ENCODE measurements around the gene PDCD1.

The PDCD1 gene

GRCh38 chr2:241894056-241894641 is 35.5 kb upstream of the PDCD1 start:
- DNase-seq (ENCODE audit: low read depth), result no peak
- no peak overlapping the region for H3K4me3 ChIP-seq (ENCODE audit: low read depth, low read length)
- TF ChIP-seq, protein P1, sequence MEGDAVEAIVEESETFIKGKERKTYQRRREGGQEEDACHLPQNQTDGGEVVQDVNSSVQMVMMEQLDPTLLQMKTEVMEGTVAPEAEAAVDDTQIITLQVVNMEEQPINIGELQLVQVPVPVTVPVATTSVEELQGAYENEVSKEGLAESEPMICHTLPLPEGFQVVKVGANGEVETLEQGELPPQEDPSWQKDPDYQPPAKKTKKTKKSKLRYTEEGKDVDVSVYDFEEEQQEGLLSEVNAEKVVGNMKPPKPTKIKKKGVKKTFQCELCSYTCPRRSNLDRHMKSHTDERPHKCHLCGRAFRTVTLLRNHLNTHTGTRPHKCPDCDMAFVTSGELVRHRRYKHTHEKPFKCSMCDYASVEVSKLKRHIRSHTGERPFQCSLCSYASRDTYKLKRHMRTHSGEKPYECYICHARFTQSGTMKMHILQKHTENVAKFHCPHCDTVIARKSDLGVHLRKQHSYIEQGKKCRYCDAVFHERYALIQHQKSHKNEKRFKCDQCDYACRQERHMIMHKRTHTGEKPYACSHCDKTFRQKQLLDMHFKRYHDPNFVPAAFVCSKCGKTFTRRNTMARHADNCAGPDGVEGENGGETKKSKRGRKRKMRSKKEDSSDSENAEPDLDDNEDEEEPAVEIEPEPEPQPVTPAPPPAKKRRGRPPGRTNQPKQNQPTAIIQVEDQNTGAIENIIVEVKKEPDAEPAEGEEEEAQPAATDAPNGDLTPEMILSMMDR (IDR thresholded peaks at IDR 0.05; ENCODE audit: insufficient read depth, low read depth, low read length, missing control alignments), result no peak

- no peak overlapping the region for H3K4me3 ChIP-seq (ENCODE audit: low read depth, low read length)
- TF ChIP-seq, protein P1 (IDR thresholded peaks at IDR 0.05; ENCODE audit: insufficient read depth, low read depth, low read length, missing control alignments), result no peak
- no peak for DNase-seq (ENCODE audit: low read depth)
Observed at GRCh38 chr2:241893265-241893664, 34.6 kb upstream of the PDCD1 start.

DNA sequence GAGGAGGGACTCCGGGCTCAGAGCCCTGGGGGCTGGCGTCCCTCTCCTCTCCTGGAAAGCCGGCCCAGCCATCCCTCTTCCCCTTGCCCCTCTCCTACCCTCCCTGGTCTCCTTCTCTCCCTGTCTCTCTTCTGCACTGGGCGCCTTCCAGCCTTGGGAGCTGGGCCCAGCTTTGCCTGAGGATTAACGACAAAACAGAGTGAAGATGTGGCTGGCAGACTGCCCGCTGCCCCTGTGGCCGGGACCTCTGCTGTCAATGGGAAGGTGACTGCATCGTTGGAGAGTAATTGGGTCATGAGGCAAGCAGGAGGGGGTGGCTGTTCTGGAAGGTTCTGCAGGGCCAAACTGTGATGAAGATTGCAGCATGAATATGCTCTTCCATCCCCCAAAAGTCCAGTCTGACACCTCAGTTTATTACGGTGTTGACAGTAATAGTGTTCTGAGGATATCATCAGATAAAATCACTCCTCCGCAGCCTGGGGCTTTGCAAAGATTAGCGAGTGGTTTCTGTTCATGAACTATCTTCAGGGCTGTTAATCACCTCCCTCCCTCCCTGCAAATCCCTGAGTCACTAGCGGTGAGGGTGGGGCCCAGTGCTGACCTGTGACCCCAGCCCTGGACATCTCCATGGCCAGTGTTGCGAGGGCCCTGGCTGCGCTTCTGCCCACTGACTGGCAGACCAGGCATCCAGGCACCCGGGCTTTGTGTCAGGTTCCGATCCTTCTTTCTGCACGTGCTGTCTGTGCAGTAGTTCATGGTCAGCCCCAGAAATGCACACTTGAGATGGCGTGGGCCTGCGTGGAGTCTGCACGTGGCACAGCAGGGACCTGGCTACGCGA is 33.8 kb upstream of the PDCD1 start:
- DNase-seq (ENCODE audit: low read depth), result no peak
- TF ChIP-seq, protein P1 (IDR thresholded peaks at IDR 0.05; ENCODE audit: insufficient read depth, low read depth, low read length, missing control alignments), result no peak
- no peak overlapping the region for H3K4me3 ChIP-seq (ENCODE audit: low read depth, low read length)

- H3K4me3 ChIP-seq (ENCODE audit: low read depth, low read length), result no peak overlapping the region
- TF ChIP-seq, protein P1 (IDR thresholded peaks at IDR 0.05; ENCODE audit: insufficient read depth, low read depth, low read length, missing control alignments), result no peak
- no peak for DNase-seq (ENCODE audit: low read depth)
Observed at GRCh38 chr2:241891988-241892298, 33.2 kb upstream of the PDCD1 start.

DNA sequence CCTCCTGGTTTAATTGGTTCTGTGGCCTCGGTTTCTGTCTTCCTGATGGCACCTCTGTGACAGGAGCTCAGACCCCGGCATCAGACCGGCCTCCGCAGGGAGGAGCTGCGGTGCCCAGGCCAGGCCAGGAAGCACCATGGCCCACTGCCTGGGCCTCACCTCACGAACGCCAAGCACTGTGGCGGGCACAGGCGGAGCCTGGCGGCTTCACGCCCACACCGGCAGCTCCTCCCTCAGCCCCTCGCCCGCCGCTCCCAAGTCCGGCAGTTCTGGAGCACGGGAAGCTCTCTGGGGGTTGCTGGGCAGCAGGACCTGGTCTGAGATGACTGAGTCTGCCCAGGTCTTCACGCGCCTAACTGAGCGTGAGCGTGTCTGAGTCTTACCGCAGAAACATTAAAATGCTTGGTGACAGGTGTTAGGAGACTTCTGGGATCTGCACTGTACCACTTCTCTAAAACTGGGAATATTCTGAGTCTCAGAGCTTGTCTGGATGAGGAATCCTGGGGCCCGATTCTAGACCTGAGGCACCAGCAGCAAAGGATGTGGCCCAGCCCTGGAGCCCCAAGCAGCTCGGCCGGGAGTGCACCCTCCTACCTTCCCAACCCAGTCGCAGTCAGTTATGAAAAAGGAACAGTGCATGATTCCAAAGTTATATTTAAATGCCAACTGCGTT is 32.8 kb upstream of the PDCD1 start:
- TF ChIP-seq, protein P1 (IDR thresholded peaks at IDR 0.05; ENCODE audit: insufficient read depth, low read depth, low read length, missing control alignments), result no peak
- DNase-seq (ENCODE audit: low read depth), result no peak
- no peak overlapping the region for H3K4me3 ChIP-seq (ENCODE audit: low read depth, low read length)

DNA sequence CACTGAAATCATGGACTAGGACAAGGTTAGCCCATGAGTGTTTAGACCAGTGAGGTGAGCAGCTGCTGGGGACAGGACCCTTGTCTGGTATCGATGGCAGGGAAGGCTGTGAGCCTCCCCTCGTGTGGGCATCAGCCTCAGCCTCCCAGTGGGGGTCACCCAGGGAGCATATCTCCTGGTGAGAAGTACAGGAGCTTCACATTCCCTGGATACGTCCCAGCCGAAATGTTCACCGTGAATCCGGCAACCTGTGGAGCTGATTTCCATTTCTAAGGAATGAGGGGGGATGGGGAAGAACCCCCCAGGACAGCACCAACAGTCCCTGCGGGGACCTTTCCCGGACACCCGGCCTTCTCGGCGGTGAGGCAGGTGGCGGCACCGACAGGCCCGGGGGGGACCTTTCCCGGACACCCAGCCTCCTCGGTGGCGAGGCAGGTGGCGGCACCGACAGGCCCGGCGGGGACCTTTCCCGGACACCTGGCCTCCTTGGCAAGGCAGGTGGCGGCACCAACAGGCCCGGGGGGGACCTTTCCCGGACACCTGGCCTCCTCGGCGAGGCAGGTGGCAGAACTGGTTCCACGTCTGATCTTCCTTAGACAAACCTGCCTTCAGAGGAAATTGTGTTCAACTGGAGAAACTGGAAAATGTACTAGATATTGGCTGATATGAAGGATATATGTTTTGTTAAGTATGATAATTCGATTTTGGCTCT is 32.0 kb upstream of the PDCD1 start:
- DNase-seq (ENCODE audit: low read depth), result no peak
- TF ChIP-seq, protein P1 (IDR thresholded peaks at IDR 0.05; ENCODE audit: insufficient read depth, low read depth, low read length, missing control alignments), result no peak
- H3K4me3 ChIP-seq (ENCODE audit: low read depth, low read length), result no peak overlapping the region
